Upper lobe of left lung (tissue), 4 donors: ENCODE data around the gene STX16.

Source experiments
- EP300 ChIP-seq, 4 donors: sonication (generic); formaldehyde crosslinking; IDR thresholded peaks; one replicate each; pipeline ENCODE4 v1.5.1; 2017; ENCODE audit warnings: antibody characterized with exemption in 4 of 4, control low read depth in 2 of 4
- POLR2A ChIP-seq, 4 donors: fragments of 450-650 bp; IDR thresholded peaks; one replicate each; pipeline ENCODE4 v1.5.1; 2016 to 2017; ENCODE audit warnings: antibody characterized with exemption in 4 of 4, mild to moderate bottlenecking in 2 of 4
- TF ChIP-seq, protein P1 (sequence below), 6 experiments: fragments of 450-650 bp in 4 of 6; fragments of 200-600 bp in 2 of 6; sonication (generic) in 2 of 6; IDR thresholded peaks; one replicate each; pipeline ENCODE4 v1.5.1; 2016 to 2019; ENCODE audit warnings: antibody characterized with exemption in 6 of 6

DNA sequence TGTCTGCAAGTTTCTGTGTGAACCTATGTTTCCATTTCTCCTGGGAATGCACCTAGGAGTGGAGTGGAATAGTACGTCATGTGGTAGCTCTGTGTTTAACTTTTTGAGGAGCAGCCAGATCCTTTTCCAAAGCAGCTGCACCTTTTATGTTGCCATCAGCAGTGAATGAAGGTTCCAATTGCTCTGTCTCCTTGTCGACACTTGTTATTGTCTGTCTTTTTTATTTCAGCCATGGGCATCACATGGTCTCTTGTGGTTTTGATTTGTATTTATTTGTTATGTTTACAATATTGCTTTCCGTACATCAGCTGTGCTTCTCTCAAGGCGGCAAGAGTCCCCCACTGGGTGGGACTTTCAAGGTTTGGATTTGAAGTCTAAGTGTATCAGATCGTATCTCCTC lies 33.9 kb upstream of the STX16 start:
- TF ChIP-seq, protein P1, sequence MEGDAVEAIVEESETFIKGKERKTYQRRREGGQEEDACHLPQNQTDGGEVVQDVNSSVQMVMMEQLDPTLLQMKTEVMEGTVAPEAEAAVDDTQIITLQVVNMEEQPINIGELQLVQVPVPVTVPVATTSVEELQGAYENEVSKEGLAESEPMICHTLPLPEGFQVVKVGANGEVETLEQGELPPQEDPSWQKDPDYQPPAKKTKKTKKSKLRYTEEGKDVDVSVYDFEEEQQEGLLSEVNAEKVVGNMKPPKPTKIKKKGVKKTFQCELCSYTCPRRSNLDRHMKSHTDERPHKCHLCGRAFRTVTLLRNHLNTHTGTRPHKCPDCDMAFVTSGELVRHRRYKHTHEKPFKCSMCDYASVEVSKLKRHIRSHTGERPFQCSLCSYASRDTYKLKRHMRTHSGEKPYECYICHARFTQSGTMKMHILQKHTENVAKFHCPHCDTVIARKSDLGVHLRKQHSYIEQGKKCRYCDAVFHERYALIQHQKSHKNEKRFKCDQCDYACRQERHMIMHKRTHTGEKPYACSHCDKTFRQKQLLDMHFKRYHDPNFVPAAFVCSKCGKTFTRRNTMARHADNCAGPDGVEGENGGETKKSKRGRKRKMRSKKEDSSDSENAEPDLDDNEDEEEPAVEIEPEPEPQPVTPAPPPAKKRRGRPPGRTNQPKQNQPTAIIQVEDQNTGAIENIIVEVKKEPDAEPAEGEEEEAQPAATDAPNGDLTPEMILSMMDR (IDR thresholded peaks at IDR 0.05) = no peak
- TF ChIP-seq POLR2A (IDR thresholded peaks at IDR 0.05) (no peak), EP300 (IDR thresholded peaks at IDR 0.05) (no peak)
